GM12878 (cell line): ENCODE data around the gene GAPDHS. TPM values are rescaled to one million over a fixed set of nuclear protein-coding genes. Genes with fewer than 3 reads are reported as not detected.

Experiments used
- ATAC-seq: fragments of 200-7000 bp; cut with Tn5 transposase; 3 replicates; pipeline ENCODE4 v1.9.1; 2020; ENCODE audit warnings: mild to moderate bottlenecking, moderate library complexity
- BruUV-seq: library from RNA; stranded (reverse); fragments of 400-500 nt; replicated peaks from 2 replicates; lab custom pipeline; 2021; lab: Mats Ljungman, UMichigan
- CTCF ChIA-PET: fragments of 300-600 bp; sonication (Branson Sonifier 250); formaldehyde crosslinking; extraction: SDS; loops from one replicate; lab custom pipeline; 2021; ENCODE audit warnings: inconsistent platforms; lab: Yijun Ruan, JAX
- POLR2A ChIA-PET: fragments of 350-600 bp; formaldehyde crosslinking; extraction: SDS; loops from one replicate; lab custom pipeline; 2021; ENCODE audit warnings: inconsistent platforms; lab: Charles Lee
- RAD21 ChIA-PET: fragments of 300-600 bp; sonication (Branson Sonifier 250); formaldehyde crosslinking; loops from one replicate; lab custom pipeline; 2023; ENCODE audit warnings: antibody characterized with exemption; ENCODE audit not compliant: unreplicated experiment; lab: Charles Lee
- SMC1A ChIA-PET: fragments of 300-600 bp; sonication (Branson Sonifier 250); formaldehyde crosslinking; loops from one replicate; lab custom pipeline; 2023; ENCODE audit not compliant: unreplicated experiment, uncharacterized antibody; lab: Charles Lee
- DNase-seq: peaks from one replicate; pipeline ENCODE4 v3.0.0-alpha.2; 2011; ENCODE audit warnings: low read depth, low spot score
- FAIRE-seq: peaks from 3 replicates; lab custom pipeline; 2011; peaks lifted over from hg19 to GRCh38; lab: Jason Lieb, UNC
- H2AFZ ChIP-seq: 2 replicates; pipeline ENCODE4 v1.6.0; 2011; ENCODE audit warnings: low read depth, low read length, control low read depth; ENCODE audit not compliant: control insufficient read depth
- H3K27ac ChIP-seq: 2 replicates; pipeline ENCODE4 v1.5.1; 2011; ENCODE audit warnings: control low read depth; ENCODE audit not compliant: control insufficient read depth, insufficient read depth
- H3K27me3 ChIP-seq, 2 experiments: replicated peaks in 1 of 2; 2 replicates each; pipeline versions ENCODE4 v1.6.0 to v1.6.1; 2011; ENCODE audit warnings: low read length in 1 of 2; ENCODE audit not compliant: control insufficient read depth in 2 of 2, insufficient read depth in 2 of 2
- H3K36me3 ChIP-seq, 2 experiments: 2 replicates each; pipeline ENCODE4 v1.5.1; 2011; ENCODE audit warnings: low read length in 1 of 2; ENCODE audit not compliant: control insufficient read depth in 2 of 2, insufficient read depth in 2 of 2
- H3K4me1 ChIP-seq: 2 replicates; pipeline ENCODE4 v1.6.1; 2011; ENCODE audit warnings: mild to moderate bottlenecking, low read length, moderate library complexity, mixed read lengths; ENCODE audit not compliant: control insufficient read depth, insufficient read depth
- H3K4me2 ChIP-seq: 2 replicates; pipeline ENCODE4 v1.6.0; 2011; ENCODE audit warnings: control low read depth; ENCODE audit not compliant: control insufficient read depth, insufficient read depth
- H3K4me3 ChIP-seq: fragments of 200-600 bp; sonication (generic); 2 replicates; pipeline ENCODE4 v1.5.1; 2016
- H3K79me2 ChIP-seq: 2 replicates; pipeline ENCODE4 v1.6.0; 2011; ENCODE audit warnings: low read length; ENCODE audit not compliant: control insufficient read depth, insufficient read depth
- H3K9ac ChIP-seq: 2 replicates; pipeline ENCODE4 v1.8.0; 2011; ENCODE audit warnings: low read length, control low read depth, mixed read lengths; ENCODE audit not compliant: control insufficient read depth, insufficient read depth
- H3K9me3 ChIP-seq: replicated peaks from 3 replicates; pipeline ENCODE4 v1.5.1; 2011; ENCODE audit warnings: mild to moderate bottlenecking, low read length; ENCODE audit not compliant: control insufficient read depth, insufficient read depth
- H4K20me1 ChIP-seq: 2 replicates; pipeline ENCODE4 v1.6.0; 2011; ENCODE audit not compliant: control insufficient read depth, insufficient read depth
- EP300 ChIP-seq, 2 experiments: fragments of 150-350 bp in 1 of 2; IDR thresholded peaks; 2 replicates each; pipeline ENCODE4 v1.6.1; 2011 to 2012; ENCODE audit warnings: low read depth in 2 of 2, low read length in 2 of 2, borderline replicate concordance in 1 of 2, improper control_type of control experiment in 1 of 2, inconsistent platforms in 1 of 2; ENCODE audit not compliant: control insufficient read depth in 1 of 2
- FOXK2 ChIP-seq: fragments of 450-650 bp; IDR thresholded peaks from 2 replicates; pipeline ENCODE4 v1.6.1; 2017; ENCODE audit warnings: mild to moderate bottlenecking, moderate library complexity
- FOXM1 ChIP-seq: IDR thresholded peaks from 2 replicates; pipeline ENCODE4 v1.6.1; 2012; ENCODE audit warnings: low read depth, mild to moderate bottlenecking, inconsistent platforms, low read length, moderate library complexity
- IKZF1 ChIP-seq: fragments of 450-650 bp; conservative IDR thresholded peaks from 2 replicates; pipeline ENCODE4 v1.6.1; 2017; ENCODE audit warnings: antibody characterized with exemption, mild to moderate bottlenecking
- IKZF2 ChIP-seq, 2 experiments: fragments of 450-650 bp; IDR thresholded peaks; 2 replicates each; pipeline ENCODE4 v1.6.1; 2017; ENCODE audit warnings: mild to moderate bottlenecking in 2 of 2, moderate library complexity in 2 of 2
- MEF2A ChIP-seq: IDR thresholded peaks from 2 replicates; pipeline ENCODE4 v1.6.1; 2011; ENCODE audit warnings: low read depth, mild to moderate bottlenecking, low read length, moderate library complexity; ENCODE audit not compliant: insufficient read depth
- NR2C2 ChIP-seq: IDR thresholded peaks from 2 replicates; pipeline ENCODE4 v1.6.1; 2011; ENCODE audit warnings: borderline replicate concordance, low read depth; ENCODE audit not compliant: control insufficient read depth, insufficient read length
- NR2F1 ChIP-seq: fragments of 450-650 bp; conservative IDR thresholded peaks from 2 replicates; pipeline ENCODE4 v1.6.1; 2017; ENCODE audit warnings: mild to moderate bottlenecking
- RUNX3 ChIP-seq: IDR thresholded peaks from 2 replicates; pipeline ENCODE4 v1.6.1; 2012; ENCODE audit warnings: low read length, inconsistent platforms
- SIN3A ChIP-seq: IDR thresholded peaks from 2 replicates; pipeline ENCODE4 v1.6.1; 2012; ENCODE audit warnings: low read depth, low read length, improper control_type of control experiment
- SMAD1 ChIP-seq: fragments of 450-650 bp; IDR thresholded peaks from 2 replicates; pipeline ENCODE4 v1.6.1; 2018; ENCODE audit warnings: mild to moderate bottlenecking, low read depth; ENCODE audit not compliant: partially characterized antibody
- WGBS: methylation state at CpG from one replicate; pipeline ENCODE4 v1.1.6; 2016; ENCODE audit warnings: low lambda C conversion rate; ENCODE audit not compliant: insufficient replicate concordance, insufficient coverage; ENCODE audit errors: missing lambda C conversion rate; 5-methylcytosine and 5-hydroxymethylcytosine counted together
- in situ Hi-C: fragments of 300-500 bp; cut with MboI; formaldehyde crosslinking; loops from 9 replicates; pipeline ENCODE4 v1.14.3; 2018; ENCODE audit warnings: mixed read lengths
- intact Hi-C: fragments of 100-400 bp; cut with micrococcal nuclease; formaldehyde crosslinking; loops from one replicate; pipeline ENCODE4 v1.14.2; 2022; ENCODE audit not compliant: unreplicated experiment
- polyA plus RNA-seq, 11 experiments: library from polyadenylated mRNA; depleted of rRNA in 4 of 11; unstranded in 6 of 11; stranded (reverse) in 5 of 11; fragments of >200 nt; fragmentation: Nextera tagmentation in 4 of 11; fragmentation: Illumina TruSeq in 1 of 11; extraction: Ambion mirVana in 4 of 11; extraction: Trizol in 1 of 11; gene quantifications; 1 replicate in 1 of 11; 2 replicates in 10 of 11; pipeline versions ENCODE4 v1.2.1 to v1.2.3, GENCODE V29; 2011 to 2016; ENCODE audit warnings: inconsistent platforms in 2 of 11, missing spikeins in 2 of 11, low read depth in 1 of 11
- total RNA-seq, 4 experiments: library from RNA; depleted of rRNA in 3 of 4; stranded (reverse); fragments of >200 nt in 3 of 4; fragmentation: Illumina TruSeq in 1 of 4; extraction: Trizol in 1 of 4; gene quantifications; 2 replicates each; pipeline versions ENCODE4 v1.2.1 to v1.2.3, GENCODE V29; 2013 to 2021
- TF ChIP-seq, protein P1 (sequence below): fragments of 450-650 bp; formaldehyde crosslinking; IDR thresholded peaks from 2 replicates; pipeline ENCODE4 v1.5.0; 2022; ENCODE audit warnings: mild to moderate bottlenecking, missing genetic modification characterization
- TF ChIP-seq, protein P2 (sequence below): fragments of 450-650 bp; IDR thresholded peaks from 2 replicates; pipeline ENCODE4 v1.6.1; 2017; ENCODE audit warnings: low read depth, mild to moderate bottlenecking, moderate library complexity
- TF ChIP-seq, protein P3 (sequence below): fragments of 450-650 bp; conservative IDR thresholded peaks from 2 replicates; pipeline ENCODE4 v1.6.1; 2017; ENCODE audit warnings: mild to moderate bottlenecking, moderate library complexity

The GAPDHS gene
- total and polyA plus RNA-seq, 10 of the 15 experiments (the other 5 are each of a cell fraction or from before 2014, with no cell fraction given) = 0.08 TPM; not detected in 9

DNA sequence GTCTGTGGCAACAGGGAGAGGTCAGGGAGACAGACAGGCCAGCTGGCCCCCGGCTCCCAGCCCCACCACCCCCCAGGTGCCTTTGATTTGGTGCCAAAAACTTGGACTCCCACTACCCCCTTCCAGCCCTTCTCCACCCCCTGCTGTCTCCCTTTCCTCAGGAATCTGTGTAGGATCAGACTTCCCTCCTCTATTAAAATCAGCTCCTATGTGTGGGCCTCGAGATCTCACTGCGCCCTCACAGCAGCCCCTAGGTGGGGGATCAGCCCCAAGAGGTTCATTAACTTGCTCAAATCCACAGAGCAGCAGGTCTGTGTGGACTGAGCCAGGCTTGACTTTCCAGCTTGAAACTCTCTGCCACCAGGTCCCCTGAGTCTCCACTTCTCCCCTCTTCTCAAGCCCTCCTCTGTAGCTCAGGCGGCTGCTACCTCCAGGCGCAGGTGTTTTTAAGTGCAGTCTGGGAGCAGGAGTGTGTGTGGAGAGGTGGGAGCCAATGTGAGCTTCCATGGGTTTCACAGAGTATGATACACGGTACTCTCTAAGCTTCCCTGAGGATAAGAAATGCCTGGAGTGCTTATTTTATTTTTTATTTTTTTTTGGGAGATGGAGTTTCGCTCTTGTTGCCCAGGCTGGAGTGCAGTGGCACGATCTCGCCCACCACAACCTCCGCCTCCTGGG is 1.7 kb downstream of the GAPDHS start (continued):
- TF ChIP-seq, protein P1, sequence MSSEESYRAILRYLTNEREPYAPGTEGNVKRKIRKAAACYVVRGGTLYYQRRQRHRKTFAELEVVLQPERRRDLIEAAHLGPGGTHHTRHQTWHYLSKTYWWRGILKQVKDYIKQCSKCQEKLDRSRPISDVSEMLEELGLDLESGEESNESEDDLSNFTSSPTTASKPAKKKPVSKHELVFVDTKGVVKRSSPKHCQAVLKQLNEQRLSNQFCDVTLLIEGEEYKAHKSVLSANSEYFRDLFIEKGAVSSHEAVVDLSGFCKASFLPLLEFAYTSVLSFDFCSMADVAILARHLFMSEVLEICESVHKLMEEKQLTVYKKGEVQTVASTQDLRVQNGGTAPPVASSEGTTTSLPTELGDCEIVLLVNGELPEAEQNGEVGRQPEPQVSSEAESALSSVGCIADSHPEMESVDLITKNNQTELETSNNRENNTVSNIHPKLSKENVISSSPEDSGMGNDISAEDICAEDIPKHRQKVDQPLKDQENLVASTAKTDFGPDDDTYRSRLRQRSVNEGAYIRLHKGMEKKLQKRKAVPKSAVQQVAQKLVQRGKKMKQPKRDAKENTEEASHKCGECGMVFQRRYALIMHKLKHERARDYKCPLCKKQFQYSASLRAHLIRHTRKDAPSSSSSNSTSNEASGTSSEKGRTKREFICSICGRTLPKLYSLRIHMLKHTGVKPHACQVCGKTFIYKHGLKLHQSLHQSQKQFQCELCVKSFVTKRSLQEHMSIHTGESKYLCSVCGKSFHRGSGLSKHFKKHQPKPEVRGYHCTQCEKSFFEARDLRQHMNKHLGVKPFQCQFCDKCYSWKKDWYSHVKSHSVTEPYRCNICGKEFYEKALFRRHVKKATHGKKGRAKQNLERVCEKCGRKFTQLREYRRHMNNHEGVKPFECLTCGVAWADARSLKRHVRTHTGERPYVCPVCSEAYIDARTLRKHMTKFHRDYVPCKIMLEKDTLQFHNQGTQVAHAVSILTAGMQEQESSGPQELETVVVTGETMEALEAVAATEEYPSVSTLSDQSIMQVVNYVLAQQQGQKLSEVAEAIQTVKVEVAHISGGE (CRISPR knock-in tag) = no peak
- TF ChIP-seq NR2C2 (no peak), FOXM1 (no peak), SIN3A (no peak)

DNA sequence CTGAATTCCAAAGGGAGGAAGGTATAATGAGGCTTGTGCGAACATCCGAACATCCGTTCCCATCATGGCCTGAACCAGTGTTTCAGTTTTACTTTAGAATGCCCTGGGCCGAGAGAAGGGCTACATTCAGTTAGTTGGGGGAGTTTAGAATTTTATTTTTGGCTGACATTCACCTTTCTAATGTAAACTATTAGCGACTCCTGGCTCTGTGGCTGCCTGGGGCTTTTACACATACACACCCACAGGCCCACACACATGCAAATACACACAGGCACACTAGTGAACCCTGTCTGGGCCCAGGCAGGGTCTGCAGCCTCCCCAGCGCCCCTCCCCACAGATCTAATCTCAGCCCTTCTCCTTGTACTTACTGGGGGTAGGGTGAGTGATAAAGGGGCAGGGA is 6.1 kb downstream of the GAPDHS start:
- peaks cover 0 to 2% of the 10 kb centered on the region in 2 experiments; a peak in 2 of 4 replicates for H3K36me3 ChIP-seq
- H3K9ac ChIP-seq = no peak overlapping the region
- BruUV-seq = no TSS peak
- FAIRE-seq (no peak), DNase-seq (no peak), ATAC-seq (peak; percentile 62)
- SMC1A ChIA-PET = interaction anchor here (1.4 kb wide), 1 partner anchor 29 kb away, joined by 9 read pairs; no protein-coding TSS in a partner anchor
- CTCF ChIA-PET = interaction anchor here (1.0 to 1.2 kb wide), 4 partner anchors 10 to 186 kb away, joined by 3 to 4 read pairs (median 3); no protein-coding TSS in a partner anchor
- peaks cover 2% of the 10 kb centered on the region for H3K79me2 ChIP-seq
- no peak overlapping the region; the same call in 1 of the 2 replicates for H3K27ac ChIP-seq
- no peaks in the 10 kb centered on the region for H3K27me3 ChIP-seq
- no peak overlapping the region for H2AFZ ChIP-seq
- H3K4me2 ChIP-seq = no peak overlapping the region; the same call in 1 of the 2 replicates
- H3K9me3 ChIP-seq = no peaks in the 10 kb centered on the region
- peaks cover 17% of the 10 kb centered on the region for H3K4me1 ChIP-seq
- POLR2A ChIA-PET = interaction anchor here (1.7 kb wide), 1 partner anchor 29 kb away, joined by 6 read pairs; no protein-coding TSS in a partner anchor
- WGBS = 23% methylated on average over 6 of the region's 6 CpGs
- no peak overlapping the region for H3K4me3 ChIP-seq
- H4K20me1 ChIP-seq = no peaks in the 10 kb centered on the region
- RAD21 ChIA-PET = no interaction called here
- in situ Hi-C loops (no loop called here), intact Hi-C loops (no loop called here)
- TF ChIP-seq, protein P2, sequence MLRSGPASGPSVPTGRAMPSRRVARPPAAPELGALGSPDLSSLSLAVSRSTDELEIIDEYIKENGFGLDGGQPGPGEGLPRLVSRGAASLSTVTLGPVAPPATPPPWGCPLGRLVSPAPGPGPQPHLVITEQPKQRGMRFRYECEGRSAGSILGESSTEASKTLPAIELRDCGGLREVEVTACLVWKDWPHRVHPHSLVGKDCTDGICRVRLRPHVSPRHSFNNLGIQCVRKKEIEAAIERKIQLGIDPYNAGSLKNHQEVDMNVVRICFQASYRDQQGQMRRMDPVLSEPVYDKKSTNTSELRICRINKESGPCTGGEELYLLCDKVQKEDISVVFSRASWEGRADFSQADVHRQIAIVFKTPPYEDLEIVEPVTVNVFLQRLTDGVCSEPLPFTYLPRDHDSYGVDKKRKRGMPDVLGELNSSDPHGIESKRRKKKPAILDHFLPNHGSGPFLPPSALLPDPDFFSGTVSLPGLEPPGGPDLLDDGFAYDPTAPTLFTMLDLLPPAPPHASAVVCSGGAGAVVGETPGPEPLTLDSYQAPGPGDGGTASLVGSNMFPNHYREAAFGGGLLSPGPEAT = 0 out of 2 replicates have a peak, but pooled peaks have one; percentile 13
- TF ChIP-seq SMAD1 (no peak), MEF2A (no peak), NR2F1 (peak; percentile 66), IKZF1 (peak; percentile 37; the same call in 1 of the 2 replicates), FOXK2 (no peak), RUNX3 (peak; percentile 28; the same call in 1 of the 2 replicates), EP300 (IDR thresholded peaks at IDR 0.05; ENCODE audit: borderline replicate concordance in 1 of 2, control insufficient read depth in 1 of 2, low read depth in 2 of 2, low read length in 2 of 2) (peak in 1 of 2 experiments; percentile 41; a peak in 1 of 4 replicates), IKZF2 (IDR thresholded peaks at IDR 0.05) (peak in 1 of 2 experiments; percentile 15; a peak in 1 of 4 replicates)
- TF ChIP-seq, protein P3, sequence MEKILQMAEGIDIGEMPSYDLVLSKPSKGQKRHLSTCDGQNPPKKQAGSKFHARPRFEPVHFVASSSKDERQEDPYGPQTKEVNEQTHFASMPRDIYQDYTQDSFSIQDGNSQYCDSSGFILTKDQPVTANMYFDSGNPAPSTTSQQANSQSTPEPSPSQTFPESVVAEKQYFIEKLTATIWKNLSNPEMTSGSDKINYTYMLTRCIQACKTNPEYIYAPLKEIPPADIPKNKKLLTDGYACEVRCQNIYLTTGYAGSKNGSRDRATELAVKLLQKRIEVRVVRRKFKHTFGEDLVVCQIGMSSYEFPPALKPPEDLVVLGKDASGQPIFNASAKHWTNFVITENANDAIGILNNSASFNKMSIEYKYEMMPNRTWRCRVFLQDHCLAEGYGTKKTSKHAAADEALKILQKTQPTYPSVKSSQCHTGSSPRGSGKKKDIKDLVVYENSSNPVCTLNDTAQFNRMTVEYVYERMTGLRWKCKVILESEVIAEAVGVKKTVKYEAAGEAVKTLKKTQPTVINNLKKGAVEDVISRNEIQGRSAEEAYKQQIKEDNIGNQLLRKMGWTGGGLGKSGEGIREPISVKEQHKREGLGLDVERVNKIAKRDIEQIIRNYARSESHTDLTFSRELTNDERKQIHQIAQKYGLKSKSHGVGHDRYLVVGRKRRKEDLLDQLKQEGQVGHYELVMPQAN = no peak
